ENCODE measurements around the gene CTSO. TPM values are rescaled to one million over a fixed set of nuclear protein-coding genes. Genes with fewer than 3 reads are reported as not detected.

Gene CTSO
- total and polyA plus RNA-seq, 5 experiments from 2014 or later = 15.2 to 39.6 (median 36.8) TPM

DNA sequence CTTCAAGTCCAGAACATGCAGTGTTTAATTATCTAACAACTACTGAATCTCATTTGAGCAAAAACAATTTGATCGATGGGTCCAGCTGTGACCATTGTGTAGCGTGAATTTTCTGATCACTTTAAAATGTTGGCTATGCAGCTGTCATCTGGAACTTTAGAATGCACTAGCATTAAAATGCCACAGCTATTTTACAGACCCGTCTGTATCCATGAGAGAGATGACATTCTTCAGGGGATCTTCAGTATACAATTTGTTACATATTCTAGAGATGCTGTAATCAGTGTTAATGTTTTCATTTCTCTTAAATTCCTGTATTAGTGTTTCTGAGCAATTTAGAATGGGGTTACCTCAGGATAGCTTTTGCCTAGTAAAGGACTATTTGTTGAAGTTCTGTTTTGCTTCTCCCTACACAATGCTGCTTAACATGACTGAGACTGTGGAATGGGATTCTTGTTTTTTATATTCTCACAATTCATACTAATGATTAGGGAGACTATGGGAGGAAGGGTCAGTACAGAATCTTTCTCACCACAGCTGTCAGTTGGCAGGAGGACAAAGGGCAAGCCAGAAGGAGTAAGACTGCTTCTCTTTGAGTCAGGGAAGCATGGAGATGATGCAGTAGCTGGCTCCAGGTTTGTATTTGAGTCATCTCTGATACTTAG, 13.2 kb upstream of the CTSO start:
- peaks cover 6 to 9% (median 8%) of the 10 kb centered on the region in 4 donors for H3K4me1 Mint-ChIP-seq
- ATAC-seq = no peak
- peaks cover 3 to 11% (median 7%) of the 10 kb centered on the region in 5 donors for H3K27me3 Mint-ChIP-seq
- peaks cover 0 to 2% (median 0%) of the 10 kb centered on the region in 9 donors for H3K9me3 Mint-ChIP-seq
- no peak overlapping the region for H3K27ac Mint-ChIP-seq
- POLR2A ChIA-PET = no interaction called here
- no peak overlapping the region for H3K4me3 Mint-ChIP-seq
- no peak for DNase-seq
- H3K36me3 Mint-ChIP-seq = no peaks in the 10 kb centered on the region

DNA sequence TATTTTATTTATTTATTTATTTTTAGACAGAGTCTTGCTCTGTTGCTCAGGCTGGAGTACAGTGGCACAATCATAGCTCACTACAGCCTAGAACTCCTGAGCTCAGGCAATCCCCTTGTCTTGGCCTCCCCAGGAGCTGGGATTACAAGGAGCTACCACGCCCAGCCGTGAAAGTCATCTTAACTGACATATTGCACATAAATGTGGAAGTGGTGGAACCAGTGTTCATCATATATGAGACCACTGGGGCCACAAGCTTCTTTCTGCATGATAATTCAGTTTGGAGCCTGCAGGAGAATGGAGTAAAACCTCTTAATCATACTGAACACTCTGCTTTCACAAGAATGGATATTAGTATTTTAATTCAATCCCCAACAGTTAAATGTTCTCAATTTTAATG, 12.5 kb upstream of the CTSO start:
- Mint-ChIP-seq H3K36me3 (no peaks in the 10 kb centered on the region), H3K4me1 (peaks cover 6 to 9% (median 8%) of the 10 kb centered on the region in 4 donors), H3K27ac (no peak overlapping the region), H3K4me3 (no peak overlapping the region), H3K27me3 (peaks cover 3 to 11% (median 10%) of the 10 kb centered on the region in 5 donors), H3K9me3 (peaks cover 0 to 2% (median 0%) of the 10 kb centered on the region in 9 donors)
- POLR2A ChIA-PET = no interaction called here
- DNase-seq (no peak), ATAC-seq (no peak)

DNA sequence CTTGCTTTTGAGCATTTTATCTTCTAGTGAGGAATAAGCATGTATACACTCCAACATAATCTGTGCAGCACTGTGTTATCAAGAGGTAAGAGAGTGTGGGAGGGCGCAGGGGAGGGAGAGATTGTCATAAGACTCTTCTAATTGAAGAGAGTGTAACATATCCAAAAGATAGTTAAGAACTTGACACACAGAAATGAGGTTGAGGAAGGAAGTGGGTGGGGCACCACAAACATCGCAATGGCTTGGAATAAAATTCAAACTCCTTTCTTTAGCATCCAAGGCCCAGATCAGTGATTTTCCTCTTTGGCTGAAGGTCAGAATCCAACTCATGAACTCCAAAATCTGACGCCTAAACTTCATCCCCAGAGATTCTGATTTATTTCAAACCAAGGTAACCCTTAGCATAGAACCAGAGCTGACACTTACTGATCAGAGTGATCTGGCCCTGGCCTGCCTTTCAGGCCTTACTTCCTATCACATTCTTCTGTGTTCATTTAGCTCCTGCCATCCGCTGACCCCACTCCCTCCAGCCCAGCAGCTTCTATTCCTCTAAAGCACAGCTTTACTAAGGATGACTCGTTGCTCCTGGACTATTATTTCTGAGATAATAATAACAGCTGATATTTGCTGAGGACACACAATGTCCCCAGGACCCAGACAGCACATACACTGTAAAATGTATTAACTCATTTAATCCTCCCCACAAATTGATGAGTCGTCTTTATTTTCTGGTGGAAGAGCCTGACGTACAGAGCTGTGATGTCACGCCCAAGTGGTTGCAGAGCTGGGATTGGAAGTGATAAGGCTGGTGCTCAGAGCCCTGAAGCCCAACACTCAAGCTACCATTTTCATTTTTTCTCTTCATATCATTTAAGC, 10.6 kb upstream of the CTSO start:
- ATAC-seq = no peak
- no peak overlapping the region for H3K27ac Mint-ChIP-seq

DNA sequence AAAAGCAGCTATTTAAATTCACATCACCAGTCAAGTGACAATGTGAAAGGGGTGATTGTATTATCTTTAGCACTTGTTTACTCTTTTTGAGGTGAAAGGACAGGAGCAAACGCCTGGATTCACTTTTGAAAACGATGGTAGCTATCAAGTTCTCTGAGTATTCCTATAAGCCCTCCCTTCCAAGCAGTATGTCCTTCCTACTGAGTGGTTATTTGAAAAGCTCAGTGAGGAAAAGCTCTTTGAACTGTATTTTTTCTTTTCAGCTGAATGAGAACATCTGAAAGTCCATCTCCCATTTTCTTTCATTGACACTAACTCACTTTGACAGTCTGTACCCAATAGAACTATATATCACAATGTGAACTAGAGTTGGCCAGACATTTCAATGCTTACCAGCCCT, 9.1 kb upstream of the CTSO start:
- no peak overlapping the region for H3K4me3 Mint-ChIP-seq
- peaks cover 6 to 9% (median 8%) of the 10 kb centered on the region in 4 donors for H3K4me1 Mint-ChIP-seq
- H3K36me3 Mint-ChIP-seq = no peaks in the 10 kb centered on the region
- no peak overlapping the region for H3K27ac Mint-ChIP-seq
- DNase-seq (no peak), ATAC-seq (no peak)
- H3K27me3 Mint-ChIP-seq = peaks cover 12 to 28% (median 16%) of the 10 kb centered on the region in 5 donors
- H3K9me3 Mint-ChIP-seq = no peaks in the 10 kb centered on the region
- POLR2A ChIA-PET = no interaction called here

More for the DNA sequence above, 10.6 kb upstream of the CTSO start:
- Mint-ChIP-seq H3K9me3 (peaks cover 0 to 2% (median 0%) of the 10 kb centered on the region in 9 donors), H3K36me3 (no peaks in the 10 kb centered on the region), H3K4me1 (peaks cover 6 to 9% (median 8%) of the 10 kb centered on the region in 4 donors), H3K27me3 (peaks cover 4 to 14% (median 8%) of the 10 kb centered on the region in 5 donors), H3K4me3 (no peak overlapping the region)
- DNase-seq = no peak
- POLR2A ChIA-PET = no interaction called here

DNA sequence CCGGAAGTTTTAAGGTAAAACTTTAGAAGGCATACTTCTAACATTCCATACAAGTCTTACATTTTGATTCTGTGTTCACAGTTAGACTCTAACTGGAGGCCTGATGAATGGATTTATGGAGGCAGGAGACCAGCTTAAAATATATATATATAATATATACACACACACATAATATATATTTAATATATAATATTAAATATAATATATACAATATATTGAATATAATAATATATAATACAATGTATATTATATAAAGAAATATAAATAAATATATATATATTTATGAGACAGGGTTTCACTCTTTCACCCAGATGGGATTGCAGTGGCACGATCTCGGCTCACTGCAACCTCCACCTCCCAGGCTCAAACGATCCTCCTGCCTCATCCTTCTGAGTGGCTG, 7.9 kb upstream of the CTSO start:
- H3K4me1 Mint-ChIP-seq = peaks cover 6 to 9% (median 8%) of the 10 kb centered on the region in 4 donors
- no peaks in the 10 kb centered on the region for H3K9me3 Mint-ChIP-seq
- no peak overlapping the region for H3K27ac Mint-ChIP-seq
- no peak overlapping the region for H3K4me3 Mint-ChIP-seq
- H3K27me3 Mint-ChIP-seq = peaks cover 15 to 34% (median 20%) of the 10 kb centered on the region in 5 donors
- DNase-seq (no peak), ATAC-seq (no peak)
- H3K36me3 Mint-ChIP-seq = no peaks in the 10 kb centered on the region
- POLR2A ChIA-PET = no interaction called here

DNA sequence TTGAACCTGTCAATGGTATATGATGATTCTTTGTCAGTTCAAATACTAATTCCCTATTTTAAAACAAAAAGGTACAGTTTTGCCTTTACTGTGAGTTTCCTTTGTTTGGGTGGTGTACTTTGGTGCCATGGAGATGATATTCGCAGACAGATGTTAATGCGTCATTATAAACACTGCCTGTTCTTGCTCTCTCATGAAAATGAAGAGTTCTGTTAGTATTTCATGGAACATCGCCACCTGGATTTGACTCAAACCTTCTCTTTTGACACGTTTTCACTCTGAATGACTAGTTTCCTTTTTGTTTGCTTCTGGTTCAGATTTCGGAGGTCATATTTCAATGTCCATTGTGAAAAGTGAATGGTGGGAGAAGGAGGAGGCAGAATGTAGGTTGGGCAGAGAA, 6.9 kb upstream of the CTSO start:
- ATAC-seq = no peak
- Mint-ChIP-seq H3K9me3 (no peaks in the 10 kb centered on the region), H3K4me3 (no peak overlapping the region), H3K4me1 (peaks cover 6 to 9% (median 8%) of the 10 kb centered on the region in 4 donors), H3K27me3 (peaks cover 15 to 34% (median 20%) of the 10 kb centered on the region in 5 donors), H3K27ac (no peak overlapping the region), H3K36me3 (no peaks in the 10 kb centered on the region)
- DNase-seq = no peak
- POLR2A ChIA-PET = no interaction called here

DNA sequence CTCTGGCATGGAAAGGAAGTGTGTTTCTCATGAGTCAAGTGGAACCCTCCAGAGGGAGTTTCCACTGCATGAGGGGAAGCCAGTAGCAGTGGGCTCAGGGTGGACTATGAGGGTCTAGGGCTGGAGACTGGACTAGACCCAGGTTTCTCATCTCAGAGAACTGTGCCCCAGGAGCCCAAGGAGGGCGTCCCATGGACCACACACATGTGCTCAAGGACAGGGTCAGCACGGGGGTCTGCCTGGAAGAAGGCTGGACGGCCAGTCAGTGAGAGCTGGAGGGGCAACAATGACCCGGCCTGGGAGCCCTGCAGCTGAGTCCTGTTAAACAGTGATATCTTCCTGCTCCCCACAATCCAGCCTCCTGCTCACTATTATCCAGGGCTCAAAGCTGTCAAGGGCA, 5.8 kb upstream of the CTSO start:
- Mint-ChIP-seq H3K4me1 (peaks cover 6 to 10% (median 7%) of the 10 kb centered on the region in 4 donors), H3K36me3 (no peaks in the 10 kb centered on the region), H3K27me3 (peaks cover 15 to 34% (median 20%) of the 10 kb centered on the region in 5 donors), H3K27ac (no peak overlapping the region), H3K4me3 (no peak overlapping the region), H3K9me3 (no peaks in the 10 kb centered on the region)
- POLR2A ChIA-PET = no interaction called here
- ATAC-seq = no peak
- no peak for DNase-seq

DNA sequence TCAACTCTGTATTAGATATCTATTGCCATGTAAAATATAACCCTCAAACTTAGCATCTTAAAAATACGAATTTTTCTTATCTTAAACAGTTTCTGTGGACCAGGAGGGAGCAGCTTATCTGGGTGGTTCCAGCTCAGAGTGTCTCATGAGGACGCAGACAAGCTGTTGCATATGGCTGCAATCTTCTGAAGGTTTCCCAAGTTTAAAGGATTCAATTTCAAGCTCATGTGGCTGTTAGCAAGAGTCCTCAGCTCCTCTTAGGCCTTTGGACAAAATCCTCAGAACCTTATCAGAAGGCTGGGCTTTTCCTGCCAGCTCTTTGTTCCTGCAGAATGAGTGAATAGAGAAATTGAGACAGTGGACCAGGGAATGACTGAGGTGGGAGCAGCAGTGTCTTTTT, 2.8 kb upstream of the CTSO start:
- POLR2A ChIA-PET = no interaction called here
- DNase-seq (no peak), ATAC-seq (no peak)
- Mint-ChIP-seq H3K9me3 (no peaks in the 10 kb centered on the region), H3K36me3 (no peaks in the 10 kb centered on the region), H3K27ac (peak overlapping the region in 1 of 10 donors; percentile 14), H3K4me1 (peaks cover 7 to 30% (median 25%) of the 10 kb centered on the region in 4 donors), H3K27me3 (peaks cover 15 to 34% (median 20%) of the 10 kb centered on the region in 5 donors), H3K4me3 (no peak overlapping the region)

DNA sequence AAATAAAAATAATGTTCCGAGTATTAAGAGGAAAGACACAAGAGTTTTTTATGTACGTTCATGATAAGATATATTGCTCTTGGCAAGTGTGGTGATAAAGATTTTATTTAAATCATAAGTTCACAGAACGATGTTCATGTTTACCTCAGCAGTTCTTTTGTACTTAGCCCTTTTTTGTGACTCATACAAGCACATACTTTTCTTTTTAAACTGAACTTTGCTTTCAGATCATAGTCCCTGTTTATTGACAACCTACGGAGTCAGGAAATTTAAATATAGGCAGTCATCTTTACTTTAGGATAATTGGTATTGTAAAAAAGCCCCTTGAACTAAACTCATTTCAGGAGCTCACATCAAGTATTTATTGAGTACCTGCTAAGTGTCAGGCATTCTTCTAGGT, 1.3 kb upstream of the CTSO start:
- H3K27ac Mint-ChIP-seq = peak overlapping the region in 6 of 10 donors; percentile 44 to 100 (median 89)
- H3K4me1 Mint-ChIP-seq = peaks cover 7 to 36% (median 28%) of the 10 kb centered on the region in 4 donors
- DNase-seq (no peak), ATAC-seq (no peak)
- no peaks in the 10 kb centered on the region for H3K9me3 Mint-ChIP-seq
- no peaks in the 10 kb centered on the region for H3K36me3 Mint-ChIP-seq
- H3K4me3 Mint-ChIP-seq = peak overlapping the region in 5 of 10 donors; percentile 6 to 99 (median 57)
- POLR2A ChIA-PET = no interaction called here
- peaks cover 14 to 25% (median 17%) of the 10 kb centered on the region in 5 donors for H3K27me3 Mint-ChIP-seq

DNA sequence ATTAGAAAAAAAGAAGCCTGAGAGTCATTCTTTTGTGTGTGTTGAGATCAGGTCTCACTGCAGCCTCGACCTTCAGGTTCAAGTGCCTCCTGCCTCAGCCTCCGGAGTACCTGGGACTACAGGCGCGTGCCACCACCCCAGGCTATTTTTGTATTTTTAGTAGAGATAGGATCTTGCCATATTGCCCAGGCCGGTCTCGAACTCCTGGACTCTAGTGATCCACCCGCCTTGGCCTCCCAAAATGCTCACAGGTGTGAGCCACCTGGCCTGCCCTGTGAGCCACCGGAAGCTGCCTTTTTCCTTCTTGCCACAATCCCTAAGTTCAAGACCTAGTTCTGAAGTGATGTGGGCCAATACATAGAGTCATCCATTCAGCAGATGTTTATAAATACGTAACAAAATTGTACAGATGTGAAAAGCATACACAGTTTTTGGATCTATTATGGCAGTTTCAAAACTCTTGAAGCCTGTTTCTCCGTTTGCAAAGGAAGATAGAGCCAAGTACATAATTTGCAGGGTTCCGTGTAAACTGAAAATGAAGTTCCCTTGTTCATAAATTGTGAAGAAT, 536 bp upstream of the CTSO start:
- no peaks in the 10 kb centered on the region for H3K9me3 Mint-ChIP-seq
- POLR2A ChIA-PET = interaction anchor here (1.0 to 2.0 kb wide), 5 partner anchors 10 to 1404 kb away, joined by 4 to 8 read pairs (median 7); partner anchors contain the start of genes MAP9 and PLRG1
- H3K4me3 Mint-ChIP-seq = peak overlapping the region; percentile 97 to 100 (median 99)
- H3K27ac Mint-ChIP-seq = peak overlapping the region; percentile 95 to 100 (median 99)
- H3K36me3 Mint-ChIP-seq = peaks cover 0 to 2% (median 0%) of the 10 kb centered on the region in 3 donors
- ATAC-seq = no peak
- DNase-seq = no peak
- H3K4me1 Mint-ChIP-seq = peaks cover 7 to 41% (median 31%) of the 10 kb centered on the region in 4 donors
- peaks cover 13 to 20% (median 14%) of the 10 kb centered on the region in 5 donors for H3K27me3 Mint-ChIP-seq

DNA sequence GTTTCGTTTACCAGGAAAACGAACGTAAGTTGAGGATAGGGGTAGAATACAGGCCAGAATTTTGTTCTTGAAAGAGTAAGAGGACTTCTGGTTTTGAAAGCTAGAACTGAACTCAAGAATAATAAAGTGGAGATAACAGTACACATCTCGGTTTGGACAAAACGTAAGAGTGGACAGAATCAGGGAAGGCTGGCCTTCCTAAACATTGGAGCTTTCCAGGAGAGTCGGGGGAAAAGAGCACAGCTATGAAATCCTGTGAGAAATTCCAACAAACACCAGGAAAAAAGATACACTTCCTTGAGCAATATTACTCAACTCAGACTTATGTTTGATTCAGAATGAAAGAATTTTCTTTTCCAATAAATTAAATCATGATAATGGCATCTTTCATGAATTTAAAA, 1.2 kb downstream of the CTSO start:
- peaks cover 2 to 3% (median 3%) of the 10 kb centered on the region in 5 donors for H3K27me3 Mint-ChIP-seq
- H3K9me3 Mint-ChIP-seq = no peaks in the 10 kb centered on the region
- H3K36me3 Mint-ChIP-seq = peaks cover 0 to 3% (median 2%) of the 10 kb centered on the region in 3 donors
- no peak for ATAC-seq
- peaks cover 7 to 57% (median 37%) of the 10 kb centered on the region in 4 donors for H3K4me1 Mint-ChIP-seq
- no peak for DNase-seq
- POLR2A ChIA-PET = interaction anchor here (1.5 to 1.7 kb wide), 2 partner anchors 8 to 1402 kb away, joined by 5 to 8 read pairs; partner anchors contain the start of gene PLRG1
- H3K4me3 Mint-ChIP-seq = peak overlapping the region; percentile 41 to 99 (median 58)
- peak overlapping the region in 6 of 10 donors; percentile 11 to 74 (median 60) for H3K27ac Mint-ChIP-seq

DNA sequence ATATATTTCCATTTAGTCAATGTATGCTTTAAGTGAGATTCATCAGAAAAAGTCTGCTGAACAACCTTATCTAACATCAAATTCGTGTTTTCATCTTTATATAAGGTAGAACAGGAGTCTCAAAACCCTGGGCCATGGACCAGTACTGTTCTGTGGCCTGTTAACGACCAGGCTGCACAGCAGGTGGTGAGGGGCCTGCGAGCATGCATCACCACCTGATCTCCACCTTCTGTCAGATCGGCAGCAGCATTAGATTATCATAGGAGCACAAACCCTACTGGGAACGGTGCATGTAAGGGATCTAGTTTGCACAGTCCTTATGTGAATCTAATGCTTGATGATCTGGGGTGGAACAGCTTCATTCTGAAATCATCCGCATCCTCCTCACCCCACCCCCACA, 3.2 kb downstream of the CTSO start:
- ATAC-seq = no peak
- POLR2A ChIA-PET = no interaction called here
- Mint-ChIP-seq H3K27me3 (no peaks in the 10 kb centered on the region), H3K4me1 (peaks cover 10 to 59% (median 38%) of the 10 kb centered on the region in 4 donors), H3K4me3 (no peak overlapping the region), H3K27ac (peak overlapping the region in 1 of 10 donors; percentile 33), H3K36me3 (peaks cover 0 to 3% (median 2%) of the 10 kb centered on the region in 3 donors), H3K9me3 (no peaks in the 10 kb centered on the region)
- DNase-seq = no peak
